H1 (cell line): ENCODE results near the gene CLEC16A.

Source experiments
- CTCF ChIP-seq, 3 experiments: IDR thresholded peaks; 1 replicate in 2 of 3; 2 replicates in 1 of 3; pipeline versions ENCODE4 v1.5.1 to v1.6.1; 2011; ENCODE audit warnings: low read length in 3 of 3, mild to moderate bottlenecking in 3 of 3, inconsistent platforms in 2 of 3, low read depth in 1 of 3, moderate library complexity in 1 of 3; ENCODE audit not compliant: insufficient read depth in 1 of 3; ENCODE audit errors: control extremely low read depth in 1 of 3
- EZH2 ChIP-seq: fragments of 200-600 bp; sonication (generic); IDR thresholded peaks from 2 replicates; pipeline ENCODE4 v1.7.1; 2012; ENCODE audit warnings: low read depth, mild to moderate bottlenecking, moderate library complexity, low read length, inconsistent platforms; ENCODE audit not compliant: severe bottlenecking
- KDM4A ChIP-seq: IDR thresholded peaks from one replicate; pipeline ENCODE4 v1.7.1; 2012; ENCODE audit warnings: low read depth, mild to moderate bottlenecking, moderate library complexity, low read length, inconsistent platforms; ENCODE audit not compliant: severe bottlenecking
- POLR2A ChIP-seq, 2 experiments: IDR thresholded peaks; 1 replicate in 1 of 2; 2 replicates in 1 of 2; pipeline ENCODE4 v1.6.1; 2011; ENCODE audit warnings: low read depth in 2 of 2, low read length in 2 of 2, mild to moderate bottlenecking in 2 of 2; ENCODE audit errors: control extremely low read depth in 1 of 2
- POLR2AphosphoS5 ChIP-seq: IDR thresholded peaks from 2 replicates; pipeline ENCODE4 v1.6.1; 2011; ENCODE audit warnings: low read depth, low read length
- TAF1 ChIP-seq: IDR thresholded peaks from 2 replicates; pipeline ENCODE4 v1.6.1; 2011; ENCODE audit warnings: mild to moderate bottlenecking, low read depth, low read length

- TF ChIP-seq EZH2 (no peak), POLR2AphosphoS5 (no peak), TAF1 (no peak), KDM4A (no peak), CTCF (IDR thresholded peaks at IDR 0.05; ENCODE audit: control extremely low read depth in 1 of 3, insufficient read depth in 1 of 3, low read depth in 1 of 3, low read length in 3 of 3) (no peak), POLR2A (IDR thresholded peaks at IDR 0.05; ENCODE audit: control extremely low read depth in 1 of 2, low read depth in 2 of 2, low read length in 2 of 2) (no peak)
Measured at GRCh38 chr16:11045846-11046245, 101.5 kb downstream of the CLEC16A start.
